ENCODE data around the gene TLN1.

The TLN1 gene

GRCh38 chr9:35729101-35729500 is 2.9 kb downstream of the TLN1 start:
- DNase-seq, result no peak

GRCh38 chr9:35728041-35728971 is 3.7 kb downstream of the TLN1 start:
- no peak for DNase-seq

GRCh38 chr9:35727676-35728040 is 4.3 kb downstream of the TLN1 start:
- DNase-seq, result no peak

- DNase-seq, result peak; percentile 55
Measured at GRCh38 chr9:35726931-35727330, 5.1 kb downstream of the TLN1 start.

DNA sequence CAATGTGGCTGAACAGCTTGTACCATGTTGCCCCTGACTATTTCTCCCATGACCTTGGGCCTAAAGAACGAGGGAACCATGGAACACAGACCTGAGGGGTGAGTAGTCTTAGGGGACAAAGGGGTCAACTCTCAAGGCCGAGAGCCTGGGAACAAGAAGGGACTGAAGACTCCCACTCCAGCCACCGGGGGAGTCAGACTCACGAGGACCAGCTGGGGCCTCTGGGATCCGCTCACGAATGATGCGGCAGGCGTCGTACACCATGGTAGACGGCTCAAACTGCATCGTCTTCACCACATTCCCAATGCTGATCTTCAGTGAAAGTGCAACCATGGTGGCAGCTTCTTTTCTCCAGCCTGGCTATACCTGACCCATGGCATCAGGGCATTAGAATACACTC is 6.6 kb downstream of the TLN1 start:
- DNase-seq, result no peak

GRCh38 chr9:35723908-35724307 is 8.1 kb downstream of the TLN1 start:
- no peak for DNase-seq

DNA sequence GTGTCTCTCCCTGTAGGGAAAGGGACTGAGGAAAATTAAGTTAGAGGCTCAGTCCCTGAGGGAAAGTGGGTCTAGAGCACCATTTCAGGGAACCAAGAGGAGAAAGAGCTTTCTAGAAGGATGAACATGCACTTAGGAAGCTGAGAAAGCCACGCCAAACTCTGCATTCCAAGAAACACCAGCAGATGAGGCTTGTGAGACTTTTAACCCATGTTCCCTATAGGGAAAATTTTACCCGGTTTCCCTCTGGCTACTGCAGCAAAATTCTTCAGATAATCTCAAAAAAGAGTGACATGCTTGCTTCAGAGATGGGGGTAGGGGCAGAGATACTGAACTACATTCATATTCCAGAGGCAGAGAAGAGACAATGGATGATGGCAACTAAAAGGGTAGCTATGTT is 8.6 kb downstream of the TLN1 start:
- DNase-seq, result no peak

GRCh38 chr9:35719546-35719945 is 12.4 kb downstream of the TLN1 start:
- no peak for DNase-seq

GRCh38 chr9:35718721-35719511 is 13.1 kb downstream of the TLN1 start:
- DNase-seq, result no peak

DNA sequence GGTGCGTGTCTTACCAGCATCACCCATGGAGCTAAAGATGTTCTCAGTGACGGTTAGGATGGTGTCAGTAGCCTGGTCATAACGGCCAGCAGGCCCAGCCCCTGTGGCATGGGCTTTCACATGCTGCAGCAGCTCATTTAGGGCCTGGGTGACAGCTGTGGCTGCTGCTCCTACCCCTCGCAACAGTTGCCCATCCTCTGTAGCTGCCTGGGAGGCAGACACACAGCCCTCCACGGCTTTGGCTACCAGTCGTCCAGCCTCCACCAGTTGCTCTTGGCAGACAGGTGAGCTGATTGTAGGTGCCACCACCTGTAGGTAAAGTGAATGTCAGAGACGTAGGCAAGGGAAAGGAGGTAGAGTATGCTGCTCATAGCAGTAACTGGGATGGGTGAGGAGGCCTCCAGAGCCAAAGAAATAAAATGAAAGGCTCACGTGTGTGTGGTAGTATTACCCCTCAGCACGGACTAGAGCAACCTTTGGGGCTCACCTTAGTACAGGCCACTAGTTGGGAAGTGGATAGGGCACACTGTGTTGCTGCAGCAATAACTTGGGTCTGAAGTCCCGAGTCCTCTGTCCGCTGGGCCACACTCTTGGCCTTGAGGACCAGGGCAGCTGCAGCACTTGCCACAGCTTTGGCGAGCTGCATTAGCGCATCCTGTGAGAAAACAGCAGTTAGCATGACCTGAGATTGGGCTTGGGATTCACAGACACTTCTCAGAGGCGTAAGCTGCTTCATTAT is 14.7 kb downstream of the TLN1 start:
- DNase-seq, result no peak

DNA sequence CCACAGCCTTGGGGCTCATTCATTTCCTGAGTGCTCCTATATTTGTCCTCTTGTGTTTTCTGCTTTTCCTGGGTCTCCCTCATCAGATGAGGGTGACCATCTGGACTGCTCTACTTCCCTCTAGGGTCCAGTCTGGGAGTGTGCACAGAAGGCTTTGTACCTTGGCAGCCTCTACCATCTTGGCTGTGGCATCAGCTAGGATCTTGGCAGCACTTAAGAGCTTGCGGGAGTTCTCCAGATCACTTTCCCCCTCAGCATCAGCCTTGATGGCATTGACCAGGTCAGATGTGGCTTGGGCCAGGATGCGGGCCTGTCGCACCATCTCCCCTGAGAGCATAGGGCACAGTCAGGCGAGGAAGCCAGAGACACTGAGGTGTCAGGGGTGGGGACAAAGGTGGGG is 15.8 kb downstream of the TLN1 start:
- DNase-seq, result no peak

- DNase-seq, result no peak
Measured at GRCh38 chr9:35714579-35715252, 17.3 kb downstream of the TLN1 start.

GRCh38 chr9:35714123-35714522 is 17.9 kb downstream of the TLN1 start:
- DNase-seq, result no peak

- DNase-seq, result no peak
Measured at GRCh38 chr9:35713578-35713977, 18.4 kb downstream of the TLN1 start.

- no peak for DNase-seq
Measured at GRCh38 chr9:35712762-35713400, 19.1 kb downstream of the TLN1 start.

DNA sequence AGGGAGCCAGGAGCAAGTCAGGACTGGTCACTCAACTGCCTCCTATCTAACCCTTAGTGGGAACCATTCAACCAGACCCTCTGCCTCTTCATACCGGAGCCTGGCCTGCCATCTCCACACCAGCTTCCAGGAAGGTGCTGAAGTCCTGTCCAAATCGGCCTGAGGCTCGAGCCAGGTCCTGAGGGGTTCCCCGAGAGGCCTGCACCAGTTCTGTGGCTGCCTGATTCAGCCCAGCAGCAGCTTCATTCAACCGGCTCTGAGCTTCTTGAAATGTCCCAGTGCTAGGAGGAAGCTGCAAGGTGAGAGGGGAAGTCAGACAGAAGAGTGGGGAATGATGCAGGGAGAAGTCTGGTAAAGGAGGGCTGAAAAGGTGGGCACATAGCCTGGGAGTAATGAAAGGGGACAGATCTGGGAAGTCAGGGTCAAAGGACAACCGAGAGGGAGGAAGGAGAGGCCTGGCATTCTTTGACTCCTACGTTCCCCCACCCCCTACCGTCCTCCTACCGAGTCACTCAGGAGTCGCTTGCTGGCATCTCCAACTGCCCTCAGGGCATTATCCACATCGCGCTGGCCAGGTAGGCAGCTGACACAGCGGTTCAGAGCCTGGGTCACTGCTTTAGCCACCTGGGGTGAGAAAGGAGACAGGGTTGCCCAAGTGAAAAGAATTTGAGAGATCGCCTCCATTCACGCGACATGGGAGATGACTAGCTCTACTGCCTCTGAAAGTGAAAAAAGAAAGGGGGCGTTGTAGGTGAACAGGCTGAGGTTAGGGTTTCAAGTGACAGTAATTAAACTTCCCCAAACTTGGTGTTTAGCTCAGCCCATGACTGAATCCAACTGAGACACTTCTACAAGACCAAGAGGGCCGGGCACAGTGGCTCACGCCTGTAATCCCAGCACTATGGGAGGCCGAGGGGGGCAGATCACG is 20.2 kb downstream of the TLN1 start:
- DNase-seq, result no peak

DNA sequence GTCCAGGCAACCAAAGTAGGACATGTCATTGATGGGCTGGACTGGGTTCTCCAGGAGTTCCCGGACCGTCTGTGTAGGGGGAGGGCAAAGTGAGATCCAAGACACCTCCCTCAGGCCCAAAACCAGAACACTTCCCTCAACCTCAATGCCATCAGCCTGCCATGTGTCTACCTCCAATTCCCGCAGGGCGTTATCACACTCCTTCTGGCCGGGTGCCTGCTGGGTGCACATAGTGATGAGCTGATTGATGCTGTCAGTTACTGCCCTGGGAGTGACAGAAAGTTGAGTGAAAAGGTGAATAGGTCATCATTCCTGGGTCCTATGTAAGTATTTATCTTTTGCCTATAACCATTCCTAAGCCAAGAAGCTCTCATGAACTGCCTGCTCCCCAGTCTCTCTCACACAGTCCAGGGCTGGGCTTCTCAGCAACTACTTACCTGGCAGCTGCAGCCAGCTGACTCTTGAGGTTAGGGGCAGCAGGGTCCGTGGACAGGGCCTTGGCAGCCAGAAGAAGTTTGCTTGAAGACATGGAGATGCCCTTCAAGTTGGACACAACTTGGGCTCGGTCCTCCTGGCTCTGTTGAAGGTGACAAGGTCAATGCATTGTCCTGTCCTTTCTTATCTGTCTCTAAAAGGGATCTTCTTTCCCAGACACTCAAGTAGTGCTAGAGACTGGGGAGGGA is 21.0 kb downstream of the TLN1 start:
- DNase-seq, result no peak

DNA sequence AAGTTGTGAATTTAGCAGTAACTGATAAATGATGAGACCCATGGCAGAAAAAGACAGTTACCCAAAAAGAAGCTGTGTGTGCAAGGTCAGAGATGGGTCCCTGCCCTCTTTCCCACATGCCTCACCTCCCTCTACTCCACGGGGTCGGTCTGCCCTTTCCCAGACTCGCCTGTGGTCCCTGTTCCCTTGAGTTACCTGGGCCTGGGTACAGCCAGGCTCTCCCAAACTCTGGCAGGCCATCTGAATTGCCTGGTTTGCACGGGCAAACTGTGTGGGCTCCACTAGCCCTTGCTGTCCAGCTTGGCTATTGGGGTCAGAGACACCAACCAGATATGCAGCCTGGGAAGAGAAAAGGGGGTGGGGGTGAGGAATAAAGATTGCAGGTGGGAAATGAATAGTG is 23.8 kb downstream of the TLN1 start:
- no peak for DNase-seq

DNA sequence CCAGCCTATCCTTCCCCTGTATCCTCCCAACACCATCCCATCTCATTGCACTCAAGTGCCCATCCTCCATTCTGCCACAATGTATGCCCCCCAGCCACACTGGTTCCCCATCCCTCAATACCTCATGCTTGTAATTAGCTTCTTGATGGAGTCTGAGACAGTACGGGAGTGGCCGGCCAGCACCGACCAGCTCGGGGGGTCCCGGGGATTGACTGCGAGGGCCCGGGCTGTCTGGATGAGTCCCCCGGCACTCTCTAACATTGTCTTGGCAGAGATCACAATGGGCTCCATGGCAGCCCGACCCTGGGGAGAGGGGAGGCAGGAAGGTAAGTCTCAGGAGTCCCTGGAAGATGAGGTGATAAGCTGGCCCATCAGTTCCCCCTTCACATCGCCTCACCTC is 25.0 kb downstream of the TLN1 start:
- DNase-seq, result no peak

DNA sequence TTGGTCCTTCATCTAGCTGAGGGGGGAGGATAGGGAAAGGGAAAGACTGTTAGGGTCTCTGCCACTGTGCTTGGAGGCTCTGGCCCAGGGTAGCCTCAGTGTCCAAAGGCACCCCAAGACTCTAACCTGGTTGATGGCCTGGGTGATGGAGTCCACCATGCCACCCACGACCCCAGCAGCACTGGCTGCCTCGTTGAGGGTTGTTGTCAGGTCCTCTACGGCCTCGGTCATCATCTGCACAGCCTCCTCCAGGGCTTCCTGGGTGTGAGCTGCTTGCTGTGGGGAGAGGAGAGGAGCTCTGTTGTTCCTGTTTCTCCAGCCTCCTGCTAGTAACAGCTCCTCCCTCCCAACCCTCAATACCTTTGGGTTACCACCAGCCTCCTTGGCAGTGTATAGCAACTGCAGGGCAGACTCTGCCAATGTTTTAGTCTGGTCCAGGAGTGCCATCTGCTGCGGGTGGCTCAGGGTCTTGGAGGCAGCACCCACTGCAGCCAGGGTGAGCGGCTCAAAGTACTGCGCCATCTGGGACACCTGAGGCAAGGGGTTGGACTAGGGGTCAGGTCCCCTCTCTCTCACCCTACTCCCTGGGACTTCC is 26.1 kb downstream of the TLN1 start:
- no peak for DNase-seq
